ENCODE results near the gene SERTAD1. TPM values are rescaled to one million over a fixed set of nuclear protein-coding genes. Genes with fewer than 3 reads are reported as not detected.

The SERTAD1 gene
- total and polyA plus RNA-seq, 2 of the 4 experiments (the other 2 are of a cell fraction), result 21.1 to 27.4 TPM

DNA sequence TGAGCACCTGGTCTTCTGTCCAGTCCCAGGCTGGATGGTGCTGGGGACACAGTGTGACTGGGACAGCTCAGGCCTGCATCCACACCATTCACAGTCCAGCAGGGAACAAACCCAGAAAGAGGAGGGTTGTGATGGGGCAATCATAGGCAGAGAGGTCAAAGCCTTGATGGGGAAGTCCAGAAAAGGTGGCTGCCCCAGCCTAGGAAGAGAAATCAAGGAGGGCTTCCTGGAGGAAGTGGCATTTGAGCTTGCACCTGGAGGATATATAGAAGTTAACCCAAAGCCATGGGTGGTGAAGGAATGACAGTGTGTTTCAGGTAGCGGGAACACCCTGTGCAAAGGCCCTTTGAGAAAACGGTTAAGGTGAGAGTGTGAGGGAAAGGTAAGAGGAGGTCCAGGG is 10.0 kb downstream of the SERTAD1 start (continued):
- TF ChIP-seq RFX5 (IDR thresholded peaks at IDR 0.05; ENCODE audit: low read depth, low read length) (no peak), FOS (IDR thresholded peaks at IDR 0.05; ENCODE audit: low read depth, low read length) (no peak), CHD1 (IDR thresholded peaks at IDR 0.05; ENCODE audit: low read depth, low read length) (no peak)

DNA sequence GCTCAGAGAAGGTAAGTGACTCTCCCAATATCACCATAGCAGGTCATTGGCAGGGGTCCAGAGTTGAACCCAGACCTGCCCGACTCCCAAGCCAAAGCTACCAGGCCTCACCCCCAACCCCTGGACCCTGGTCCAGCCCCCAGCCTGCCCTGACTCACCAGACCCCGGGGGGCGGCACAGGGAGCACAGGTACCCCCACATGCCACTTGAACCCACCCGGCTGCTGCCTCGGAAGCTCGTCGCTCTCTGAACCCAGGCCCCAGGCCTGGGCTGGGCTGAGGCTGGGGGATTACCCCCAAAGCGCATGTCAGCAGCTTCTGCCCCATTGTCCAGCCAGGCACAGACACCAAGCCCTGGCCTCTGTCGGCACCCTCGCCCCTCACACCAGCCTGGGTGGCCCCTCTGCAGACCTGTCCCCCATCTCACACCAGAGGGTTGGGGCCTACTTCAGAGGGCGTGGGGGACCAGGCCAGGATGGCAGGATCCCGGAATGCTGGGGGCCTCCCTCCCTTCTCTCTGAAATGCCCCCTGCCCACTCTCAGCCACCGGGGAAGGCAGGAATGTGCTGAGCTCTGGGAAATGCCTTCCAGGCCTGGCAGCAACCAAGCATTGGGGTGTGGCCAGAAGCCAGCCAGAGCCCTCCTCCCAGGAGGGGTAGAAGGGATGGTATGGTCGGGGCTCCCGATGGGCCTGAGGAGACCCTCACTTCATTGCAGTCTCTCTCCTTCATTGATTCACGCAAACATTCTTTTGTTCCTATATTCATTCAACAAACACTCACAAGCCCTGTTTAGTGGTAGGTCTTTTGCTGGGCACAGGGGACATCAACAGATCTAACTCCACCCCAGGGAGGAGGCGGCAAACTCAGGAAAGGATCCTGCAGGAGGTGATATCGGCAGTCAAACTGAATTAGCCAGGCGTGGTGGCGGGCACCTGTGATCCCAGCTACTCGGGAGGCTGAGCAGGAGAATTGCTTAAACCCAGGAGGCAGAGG is 11.0 kb downstream of the SERTAD1 start:
- Histone ChIP-seq H2BK15ac (ENCODE audit: low read depth, low read length) (no peak overlapping the region), H3K18ac (ENCODE audit: low read depth, low read length) (no peak overlapping the region), H2AK9ac (replicated peaks; ENCODE audit: low read depth, low read length, poor library complexity) (no peak overlapping the region), H2BK20ac (ENCODE audit: low read depth, low read length) (no peak overlapping the region), H4K91ac (ENCODE audit: insufficient read depth, low read depth, low read length) (no peak overlapping the region), H3K9ac (ENCODE audit: low read depth, low read length) (no peak overlapping the region), H4K5ac (ENCODE audit: low read depth, low read length) (no peak overlapping the region), H3K79me1 (ENCODE audit: low read depth in 1 of 2, low read length in 2 of 2) (no peaks in the 10 kb centered on the region), H3K27me3 (ENCODE audit: control insufficient read depth, insufficient read depth, low read length) (no peaks in the 10 kb centered on the region), H4K8ac (ENCODE audit: low read depth in 2 of 2, low read length in 2 of 2) (no peak overlapping the region), H3K9me1 (ENCODE audit: insufficient read depth, low read length) (peaks cover 9% of the 10 kb centered on the region), H2AK5ac (ENCODE audit: low read depth, low read length) (no peak overlapping the region), H3K4me3 (ENCODE audit: insufficient read depth, low read depth, low read length) (no peak overlapping the region), H3K36me3 (ENCODE audit: control insufficient read depth, insufficient read depth, low read length) (no peaks in the 10 kb centered on the region), H2BK120ac (ENCODE audit: low read depth, low read length) (no peak overlapping the region), H3K14ac (replicated peaks; ENCODE audit: low read depth, low read length) (no peak overlapping the region), H3K27ac (ENCODE audit: insufficient read depth, low read length) (no peak overlapping the region), H3K4me2 (ENCODE audit: low read depth, low read length) (no peak overlapping the region), H4K20me1 (ENCODE audit: insufficient read depth, low read length) (no peaks in the 10 kb centered on the region), H3K4ac (ENCODE audit: low read depth, low read length) (no peak overlapping the region), H3K56ac (ENCODE audit: extremely low read depth, insufficient read depth, low read length) (no peak overlapping the region), H3K9me3 (ENCODE audit: control insufficient read depth, insufficient read depth, low read length) (no peaks in the 10 kb centered on the region), H3K23ac (ENCODE audit: low read depth, low read length) (no peak overlapping the region), H3K4me1 (ENCODE audit: control insufficient read depth, insufficient read depth, low read length) (peaks cover 7% of the 10 kb centered on the region), H2AFZ (replicated peaks; ENCODE audit: low read length, poor library complexity) (no peak overlapping the region), H2BK5ac (ENCODE audit: low read depth, low read length, poor library complexity, severe bottlenecking) (no peak overlapping the region)
- intact Hi-C loops (cut with micrococcal nuclease), result no loop called here
- ATAC-seq (ENCODE audit: low read depth), result no peak
- ChIA-PET POLR2A (ENCODE audit: unreplicated experiment) (no interaction called here), CTCF (no interaction called here)
- WGBS, 2 experiments (ENCODE audit: extremely low coverage in 2 of 2, insufficient read length in 1 of 2), result 93% methylated on average over 8 of the region's 21 CpGs; no CpG with 5 or more reads in 1 of the 2 experiments
- no peak for DNase-seq
- dilution Hi-C loops (cut with HindIII; ENCODE audit: low sequenced_read_pairs, unreplicated experiment), result no loop called here
- in situ Hi-C loops (cut with MboI; ENCODE audit: low sequenced_read_pairs), result no loop called here
- no TSS peak for BruUV-seq (replicated peaks)
- no peak for TF ChIP-seq MAFK (IDR thresholded peaks at IDR 0.05; ENCODE audit: low read depth, low read length)
- TF ChIP-seq MXI1 (IDR thresholded peaks at IDR 0.05; ENCODE audit: borderline replicate concordance, low read depth, low read length), result no peak
- no peak for TF ChIP-seq NFE2L2 (IDR thresholded peaks at IDR 0.05; ENCODE audit: low read depth, low read length)
- TF ChIP-seq, protein P1, sequence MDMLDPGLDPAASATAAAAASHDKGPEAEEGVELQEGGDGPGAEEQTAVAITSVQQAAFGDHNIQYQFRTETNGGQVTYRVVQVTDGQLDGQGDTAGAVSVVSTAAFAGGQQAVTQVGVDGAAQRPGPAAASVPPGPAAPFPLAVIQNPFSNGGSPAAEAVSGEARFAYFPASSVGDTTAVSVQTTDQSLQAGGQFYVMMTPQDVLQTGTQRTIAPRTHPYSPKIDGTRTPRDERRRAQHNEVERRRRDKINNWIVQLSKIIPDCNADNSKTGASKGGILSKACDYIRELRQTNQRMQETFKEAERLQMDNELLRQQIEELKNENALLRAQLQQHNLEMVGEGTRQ (IDR thresholded peaks at IDR 0.05; ENCODE audit: low read depth, low read length), result no peak
- TF ChIP-seq CEBPB (IDR thresholded peaks at IDR 0.05; ENCODE audit: low read depth, low read length), result no peak
- TF ChIP-seq RCOR1 (IDR thresholded peaks at IDR 0.05; ENCODE audit: insufficient replicate concordance, low read length), result no peak
- TF ChIP-seq, protein P2, sequence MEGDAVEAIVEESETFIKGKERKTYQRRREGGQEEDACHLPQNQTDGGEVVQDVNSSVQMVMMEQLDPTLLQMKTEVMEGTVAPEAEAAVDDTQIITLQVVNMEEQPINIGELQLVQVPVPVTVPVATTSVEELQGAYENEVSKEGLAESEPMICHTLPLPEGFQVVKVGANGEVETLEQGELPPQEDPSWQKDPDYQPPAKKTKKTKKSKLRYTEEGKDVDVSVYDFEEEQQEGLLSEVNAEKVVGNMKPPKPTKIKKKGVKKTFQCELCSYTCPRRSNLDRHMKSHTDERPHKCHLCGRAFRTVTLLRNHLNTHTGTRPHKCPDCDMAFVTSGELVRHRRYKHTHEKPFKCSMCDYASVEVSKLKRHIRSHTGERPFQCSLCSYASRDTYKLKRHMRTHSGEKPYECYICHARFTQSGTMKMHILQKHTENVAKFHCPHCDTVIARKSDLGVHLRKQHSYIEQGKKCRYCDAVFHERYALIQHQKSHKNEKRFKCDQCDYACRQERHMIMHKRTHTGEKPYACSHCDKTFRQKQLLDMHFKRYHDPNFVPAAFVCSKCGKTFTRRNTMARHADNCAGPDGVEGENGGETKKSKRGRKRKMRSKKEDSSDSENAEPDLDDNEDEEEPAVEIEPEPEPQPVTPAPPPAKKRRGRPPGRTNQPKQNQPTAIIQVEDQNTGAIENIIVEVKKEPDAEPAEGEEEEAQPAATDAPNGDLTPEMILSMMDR (conservative IDR thresholded peaks at IDR 0.05; ENCODE audit: low read depth, low read length), result no peak
- no peak for TF ChIP-seq MAZ (IDR thresholded peaks at IDR 0.05; ENCODE audit: borderline replicate concordance, low read depth, low read length)
- TF ChIP-seq BHLHE40 (IDR thresholded peaks at IDR 0.05; ENCODE audit: low read depth, low read length), result no peak
- no peak for TF ChIP-seq RAD21 (IDR thresholded peaks at IDR 0.05; ENCODE audit: low read length)
- no peak for TF ChIP-seq SMC3 (IDR thresholded peaks at IDR 0.05; ENCODE audit: low read depth, low read length)
- no peak for TF ChIP-seq RFX5 (IDR thresholded peaks at IDR 0.05; ENCODE audit: low read depth, low read length)

Data from IMR-90 (cell line).